HL-60 (cell line): ENCODE data around the gene ABCC11.

Experiments used
- DNase-seq, 2 experiments: peaks; one replicate each; pipeline ENCODE4 v3.0.0-alpha.2; 2010 to 2020; ENCODE audit warnings: low read depth in 1 of 2, low spot score in 1 of 2
- H3K27ac ChIP-seq: fragments of 250-450 bp; sonication (Bioruptor Pico); replicated peaks from 2 replicates; pipeline ENCODE4 v1.5.1; 2020; ENCODE audit warnings: mild to moderate bottlenecking, moderate library complexity
- H3K27me3 ChIP-seq: fragments of 250-450 bp; sonication (Bioruptor Pico); 2 replicates; pipeline ENCODE4 v1.5.1; 2021; ENCODE audit warnings: mild to moderate bottlenecking, moderate library complexity; ENCODE audit not compliant: insufficient read depth, poor library complexity, severe bottlenecking
- H3K4me3 ChIP-seq: replicated peaks from 2 replicates; pipeline ENCODE4 v1.5.1; 2011; ENCODE audit warnings: mild to moderate bottlenecking, control low read depth, low read length; ENCODE audit not compliant: insufficient read depth
- GABPA ChIP-seq: IDR thresholded peaks from 2 replicates; pipeline ENCODE4 v1.6.1; 2012; ENCODE audit warnings: low read depth
- POLR2AphosphoS5 ChIP-seq: IDR thresholded peaks from 2 replicates; pipeline ENCODE4 v1.6.1; 2012; ENCODE audit warnings: low read depth
- SPI1 ChIP-seq: IDR thresholded peaks from 2 replicates; pipeline ENCODE4 v1.6.1; 2012; ENCODE audit warnings: low read depth, mild to moderate bottlenecking, borderline replicate concordance
- TF ChIP-seq, protein P1 (sequence below): IDR thresholded peaks from 2 replicates; pipeline ENCODE4 v1.6.1; 2012; ENCODE audit warnings: low read depth; ENCODE audit not compliant: insufficient replicate concordance
- TF ChIP-seq, protein P2 (sequence below): IDR thresholded peaks from one replicate; pipeline ENCODE4 v1.5.1; 2011; ENCODE audit warnings: low read length, control low read depth, inconsistent platforms; ENCODE audit not compliant: insufficient read depth

ABCC11 gene

GRCh38 chr16:48277158-48277557, 29.8 kb upstream of the ABCC11 start:
- DNase-seq = no peak
- TF ChIP-seq, protein P1, sequence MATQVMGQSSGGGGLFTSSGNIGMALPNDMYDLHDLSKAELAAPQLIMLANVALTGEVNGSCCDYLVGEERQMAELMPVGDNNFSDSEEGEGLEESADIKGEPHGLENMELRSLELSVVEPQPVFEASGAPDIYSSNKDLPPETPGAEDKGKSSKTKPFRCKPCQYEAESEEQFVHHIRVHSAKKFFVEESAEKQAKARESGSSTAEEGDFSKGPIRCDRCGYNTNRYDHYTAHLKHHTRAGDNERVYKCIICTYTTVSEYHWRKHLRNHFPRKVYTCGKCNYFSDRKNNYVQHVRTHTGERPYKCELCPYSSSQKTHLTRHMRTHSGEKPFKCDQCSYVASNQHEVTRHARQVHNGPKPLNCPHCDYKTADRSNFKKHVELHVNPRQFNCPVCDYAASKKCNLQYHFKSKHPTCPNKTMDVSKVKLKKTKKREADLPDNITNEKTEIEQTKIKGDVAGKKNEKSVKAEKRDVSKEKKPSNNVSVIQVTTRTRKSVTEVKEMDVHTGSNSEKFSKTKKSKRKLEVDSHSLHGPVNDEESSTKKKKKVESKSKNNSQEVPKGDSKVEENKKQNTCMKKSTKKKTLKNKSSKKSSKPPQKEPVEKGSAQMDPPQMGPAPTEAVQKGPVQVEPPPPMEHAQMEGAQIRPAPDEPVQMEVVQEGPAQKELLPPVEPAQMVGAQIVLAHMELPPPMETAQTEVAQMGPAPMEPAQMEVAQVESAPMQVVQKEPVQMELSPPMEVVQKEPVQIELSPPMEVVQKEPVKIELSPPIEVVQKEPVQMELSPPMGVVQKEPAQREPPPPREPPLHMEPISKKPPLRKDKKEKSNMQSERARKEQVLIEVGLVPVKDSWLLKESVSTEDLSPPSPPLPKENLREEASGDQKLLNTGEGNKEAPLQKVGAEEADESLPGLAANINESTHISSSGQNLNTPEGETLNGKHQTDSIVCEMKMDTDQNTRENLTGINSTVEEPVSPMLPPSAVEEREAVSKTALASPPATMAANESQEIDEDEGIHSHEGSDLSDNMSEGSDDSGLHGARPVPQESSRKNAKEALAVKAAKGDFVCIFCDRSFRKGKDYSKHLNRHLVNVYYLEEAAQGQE = no peak
- TF ChIP-seq SPI1 = no peak
- TF ChIP-seq POLR2AphosphoS5 = no peak
- TF ChIP-seq GABPA = no peak
- TF ChIP-seq, protein P2, sequence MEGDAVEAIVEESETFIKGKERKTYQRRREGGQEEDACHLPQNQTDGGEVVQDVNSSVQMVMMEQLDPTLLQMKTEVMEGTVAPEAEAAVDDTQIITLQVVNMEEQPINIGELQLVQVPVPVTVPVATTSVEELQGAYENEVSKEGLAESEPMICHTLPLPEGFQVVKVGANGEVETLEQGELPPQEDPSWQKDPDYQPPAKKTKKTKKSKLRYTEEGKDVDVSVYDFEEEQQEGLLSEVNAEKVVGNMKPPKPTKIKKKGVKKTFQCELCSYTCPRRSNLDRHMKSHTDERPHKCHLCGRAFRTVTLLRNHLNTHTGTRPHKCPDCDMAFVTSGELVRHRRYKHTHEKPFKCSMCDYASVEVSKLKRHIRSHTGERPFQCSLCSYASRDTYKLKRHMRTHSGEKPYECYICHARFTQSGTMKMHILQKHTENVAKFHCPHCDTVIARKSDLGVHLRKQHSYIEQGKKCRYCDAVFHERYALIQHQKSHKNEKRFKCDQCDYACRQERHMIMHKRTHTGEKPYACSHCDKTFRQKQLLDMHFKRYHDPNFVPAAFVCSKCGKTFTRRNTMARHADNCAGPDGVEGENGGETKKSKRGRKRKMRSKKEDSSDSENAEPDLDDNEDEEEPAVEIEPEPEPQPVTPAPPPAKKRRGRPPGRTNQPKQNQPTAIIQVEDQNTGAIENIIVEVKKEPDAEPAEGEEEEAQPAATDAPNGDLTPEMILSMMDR = no peak
- Histone ChIP-seq H3K27ac (no peak overlapping the region), H3K4me3 (no peak overlapping the region), H3K27me3 (no peaks in the 10 kb centered on the region)

DNA sequence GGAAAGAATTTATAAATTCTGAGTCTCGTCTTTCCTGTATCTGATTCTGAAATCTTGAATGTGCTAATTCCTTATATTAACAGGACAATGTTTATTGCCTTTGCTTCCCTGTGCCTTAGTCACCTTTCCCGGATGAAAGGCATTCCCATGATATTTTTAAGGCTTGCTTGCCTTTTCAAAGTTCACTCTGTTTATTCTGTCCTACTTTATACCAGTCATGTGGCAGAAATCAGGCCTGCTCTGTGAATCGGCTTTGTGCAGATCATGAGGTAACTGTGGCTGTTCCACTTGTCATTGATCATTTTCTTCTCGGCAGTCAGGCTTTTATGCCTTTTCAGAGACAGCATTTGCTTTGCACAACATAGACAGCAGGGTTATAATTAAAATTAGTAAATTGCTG, 28.8 kb upstream of the ABCC11 start:
- TF ChIP-seq, protein P1 = no peak
- no peak for TF ChIP-seq SPI1
- TF ChIP-seq GABPA = no peak
- TF ChIP-seq, protein P2 = no peak
- TF ChIP-seq POLR2AphosphoS5 = no peak
- DNase-seq = no peak
- Histone ChIP-seq H3K4me3 (no peak overlapping the region), H3K27ac (no peak overlapping the region), H3K27me3 (no peaks in the 10 kb centered on the region)

DNA sequence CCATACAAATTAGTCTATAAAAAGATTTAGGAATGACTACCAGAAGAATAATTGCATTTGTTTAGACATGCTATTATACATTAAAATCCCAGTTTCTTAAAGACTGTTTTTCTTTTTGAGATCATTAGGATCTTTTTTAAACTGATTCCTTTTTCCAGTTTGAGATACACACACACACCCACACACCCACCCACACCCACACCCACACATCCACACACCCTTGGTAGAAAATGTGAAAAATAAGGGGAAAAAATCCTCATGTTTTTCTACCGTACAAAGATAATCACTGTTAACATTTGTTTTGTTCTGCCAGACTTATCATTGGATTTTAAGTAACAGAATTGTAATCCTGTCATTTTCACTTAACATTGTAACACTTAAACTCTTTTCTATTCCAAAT, 27.1 kb upstream of the ABCC11 start:
- Histone ChIP-seq H3K27me3 (no peaks in the 10 kb centered on the region), H3K27ac (no peak overlapping the region), H3K4me3 (no peak overlapping the region)
- no peak for DNase-seq
- TF ChIP-seq GABPA (no peak), POLR2AphosphoS5 (no peak), SPI1 (no peak)
- TF ChIP-seq, protein P1 = no peak
